HL-60 (cell line): ENCODE results near the gene AFAP1.
"Not testable (repeated sequence)": the region's sequence is repeated elsewhere in the genome, so short reads cannot be mapped to it uniquely, and the experiment has no call there.

Experiments used
- DNase-seq, 2 experiments: peaks; one replicate each; pipeline ENCODE4 v3.0.0-alpha.2; 2010 to 2020; ENCODE audit warnings: low read depth in 1 of 2, low spot score in 1 of 2
- H3K27ac ChIP-seq: fragments of 250-450 bp; sonication (Bioruptor Pico); replicated peaks from 2 replicates; pipeline ENCODE4 v1.5.1; 2020; ENCODE audit warnings: mild to moderate bottlenecking, moderate library complexity
- H3K27me3 ChIP-seq: fragments of 250-450 bp; sonication (Bioruptor Pico); 2 replicates; pipeline ENCODE4 v1.5.1; 2021; ENCODE audit warnings: mild to moderate bottlenecking, moderate library complexity; ENCODE audit not compliant: insufficient read depth, poor library complexity, severe bottlenecking
- H3K4me3 ChIP-seq: replicated peaks from 2 replicates; pipeline ENCODE4 v1.5.1; 2011; ENCODE audit warnings: mild to moderate bottlenecking, control low read depth, low read length; ENCODE audit not compliant: insufficient read depth
- CTCF ChIP-seq: IDR thresholded peaks from one replicate; pipeline ENCODE4 v1.5.1; 2011; ENCODE audit warnings: low read length, control low read depth, inconsistent platforms; ENCODE audit not compliant: insufficient read depth
- GABPA ChIP-seq: IDR thresholded peaks from 2 replicates; pipeline ENCODE4 v1.6.1; 2012; ENCODE audit warnings: low read depth
- POLR2AphosphoS5 ChIP-seq: IDR thresholded peaks from 2 replicates; pipeline ENCODE4 v1.6.1; 2012; ENCODE audit warnings: low read depth
- REST ChIP-seq: IDR thresholded peaks from 2 replicates; pipeline ENCODE4 v1.6.1; 2012; ENCODE audit warnings: low read depth; ENCODE audit not compliant: insufficient replicate concordance
- SPI1 ChIP-seq: IDR thresholded peaks from 2 replicates; pipeline ENCODE4 v1.6.1; 2012; ENCODE audit warnings: low read depth, mild to moderate bottlenecking, borderline replicate concordance

AFAP1 gene

GRCh38 chr4:7945709-7946380, 6.2 kb upstream of the AFAP1 start:
- DNase-seq: no peak
- Histone ChIP-seq H3K27ac (no peak overlapping the region), H3K27me3 (no peaks in the 10 kb centered on the region), H3K4me3 (no peak overlapping the region)
- no peak for TF ChIP-seq REST
- TF ChIP-seq GABPA: no peak
- no peak for TF ChIP-seq POLR2AphosphoS5
- TF ChIP-seq CTCF: no peak
- TF ChIP-seq SPI1: no peak

GRCh38 chr4:7944599-7945220, 5.0 kb upstream of the AFAP1 start:
- DNase-seq: no peak
- Histone ChIP-seq H3K4me3 (no peak overlapping the region), H3K27ac (no peak overlapping the region), H3K27me3 (peaks cover 8% of the 10 kb centered on the region)
- TF ChIP-seq GABPA: no peak
- TF ChIP-seq CTCF: no peak
- no peak for TF ChIP-seq POLR2AphosphoS5
- TF ChIP-seq REST: no peak
- TF ChIP-seq SPI1: no peak

GRCh38 chr4:7943688-7944087, 4.0 kb upstream of the AFAP1 start:
- DNase-seq, H3K4me3 ChIP-seq, H3K27ac ChIP-seq: not testable (repeated sequence)
- peaks cover 11% of the 10 kb centered on the region for H3K27me3 ChIP-seq

GRCh38 chr4:7943211-7943610, 3.5 kb upstream of the AFAP1 start:
- no peak for DNase-seq
- no peak for TF ChIP-seq GABPA
- no peak for TF ChIP-seq CTCF
- no peak overlapping the region for H3K27ac ChIP-seq

More at GRCh38 chr4:7943211-7943610, 3.5 kb upstream of the AFAP1 start:
- no peak overlapping the region for H3K4me3 ChIP-seq
- peaks cover 16% of the 10 kb centered on the region for H3K27me3 ChIP-seq
